SK-N-SH (cell line): ENCODE measurements around the gene LIMK2. TPM values are rescaled to one million over a fixed set of nuclear protein-coding genes. Genes with fewer than 3 reads are reported as not detected.

ENCODE experiments used
- CTCF ChIA-PET: fragments of 300-600, 350-600 bp; formaldehyde crosslinking; extraction: SDS; loops from one replicate; lab custom pipeline; 2021; lab: Yijun Ruan, JAX
- POLR2A ChIA-PET: fragments of 350-600 bp; sonication (Branson Sonifier 250); formaldehyde crosslinking; extraction: SDS; loops from one replicate; lab custom pipeline; 2020; ENCODE audit warnings: antibody characterized with exemption, inconsistent platforms; lab: Yijun Ruan, JAX
- DNase-seq: peaks from one replicate; pipeline ENCODE4 v3.0.0; 2012
- H2AFZ ChIP-seq: fragments of 200-600 bp; sonication (generic); 2 replicates; pipeline ENCODE4 v1.8.1; 2016; ENCODE audit warnings: antibody characterized with exemption, mild to moderate bottlenecking, low read depth
- H3F3A ChIP-seq: fragments of 200-600 bp; sonication (generic); replicated peaks from 2 replicates; pipeline ENCODE3; 2016; ENCODE audit warnings: antibody characterized with exemption, mild to moderate bottlenecking; ENCODE audit not compliant: insufficient read depth
- H3K27ac ChIP-seq, 2 experiments: fragments of 200-500 bp in 1 of 2; fragments of 200-600 bp in 1 of 2; sonication (Bioruptor generic) in 1 of 2; sonication (generic), shearing (Covaris generic) in 1 of 2; 2 replicates each; pipeline versions ENCODE4 v1.5.1 to v1.6.1; 2014 to 2016; ENCODE audit warnings: low read depth in 2 of 2, inconsistent platforms in 1 of 2, low read length in 1 of 2, mild to moderate bottlenecking in 1 of 2, mixed read lengths in 1 of 2
- H3K27me3 ChIP-seq: fragments of 200-600 bp; sonication (generic), shearing (Covaris generic); 2 replicates; pipeline ENCODE4 v1.6.1; 2016; ENCODE audit warnings: mixed run types; ENCODE audit not compliant: insufficient read depth
- H3K36me3 ChIP-seq, 2 experiments: fragments of 200-500 bp in 1 of 2; fragments of 200-600 bp in 1 of 2; sonication (Bioruptor generic) in 1 of 2; sonication (generic) in 1 of 2; replicated peaks in 1 of 2; 2 replicates each; pipeline versions ENCODE3 to v1.5.1; 2014 to 2016; ENCODE audit warnings: low read length in 1 of 2, mild to moderate bottlenecking in 1 of 2; ENCODE audit not compliant: insufficient read depth in 2 of 2, control insufficient read depth in 1 of 2
- H3K4me1 ChIP-seq, 2 experiments: fragments of 200-500 bp in 1 of 2; fragments of 200-600 bp in 1 of 2; sonication (Bioruptor generic) in 1 of 2; sonication (generic), shearing (Covaris generic) in 1 of 2; 2 replicates each; pipeline versions ENCODE4 v1.5.1 to v1.6.1; 2014 to 2016; ENCODE audit warnings: low read depth in 1 of 2, low read length in 1 of 2, mixed run types in 1 of 2; ENCODE audit not compliant: insufficient read depth in 2 of 2, control insufficient read depth in 1 of 2
- H3K4me2 ChIP-seq: fragments of 200-600 bp; sonication (generic), shearing (Covaris generic); 2 replicates; pipeline ENCODE4 v1.6.1; 2017; ENCODE audit warnings: mixed run types
- H3K4me3 ChIP-seq, 2 experiments: fragments of 200-500 bp in 1 of 2; fragments of 200-600 bp in 1 of 2; sonication (Bioruptor generic) in 1 of 2; sonication (generic), shearing (Covaris generic) in 1 of 2; 2 replicates each; pipeline versions ENCODE4 v1.5.1 to v1.8.1; 2014 to 2016; ENCODE audit warnings: low read depth in 2 of 2, inconsistent platforms in 1 of 2, low read length in 1 of 2, mild to moderate bottlenecking in 1 of 2, mixed read lengths in 1 of 2, moderate library complexity in 1 of 2
- H3K79me2 ChIP-seq: fragments of 200-600 bp; sonication (generic); 2 replicates; pipeline ENCODE4 v1.8.1; 2017; ENCODE audit warnings: mild to moderate bottlenecking; ENCODE audit not compliant: insufficient read depth
- H3K9ac ChIP-seq: fragments of 200-600 bp; sonication (generic); 2 replicates; pipeline ENCODE4 v1.6.1; 2017; ENCODE audit warnings: mixed run types
- H3K9me2 ChIP-seq: fragments of 200-600 bp; sonication (generic); 2 replicates; pipeline ENCODE4 v1.6.1; 2017; ENCODE audit warnings: mixed run types
- H3K9me3 ChIP-seq: fragments of 200-600 bp; sonication (generic); 2 replicates; pipeline ENCODE4 v1.6.1; 2017; ENCODE audit warnings: mixed run types, mild to moderate bottlenecking, moderate library complexity
- H4K20me1 ChIP-seq: fragments of 200-600 bp; sonication (generic); 2 replicates; pipeline ENCODE4 v1.6.1; 2017; ENCODE audit warnings: mild to moderate bottlenecking, mixed run types; ENCODE audit not compliant: insufficient read depth
- CTCF ChIP-seq: fragments of 200-600 bp; sonication (generic); IDR thresholded peaks from 2 replicates; pipeline ENCODE4 v1.6.1; 2017; ENCODE audit warnings: antibody characterized with exemption, mild to moderate bottlenecking, moderate library complexity
- ELF1 ChIP-seq: IDR thresholded peaks from 2 replicates; pipeline ENCODE4 v1.4.0; 2012
- EZH2phosphoT487 ChIP-seq: fragments of 200-600 bp; sonication (generic); IDR thresholded peaks from 2 replicates; pipeline ENCODE4 v1.6.1; 2017; ENCODE audit warnings: low read depth, mixed run types, mild to moderate bottlenecking, antibody characterized with exemption, moderate library complexity, borderline replicate concordance
- FOSL2 ChIP-seq: IDR thresholded peaks from 2 replicates; pipeline ENCODE4 v1.4.0; 2012; ENCODE audit warnings: low read depth, mild to moderate bottlenecking, moderate library complexity, borderline replicate concordance
- GABPA ChIP-seq: IDR thresholded peaks from 2 replicates; pipeline ENCODE4 v1.4.0; 2012; ENCODE audit warnings: low read depth, mild to moderate bottlenecking
- MXI1 ChIP-seq: IDR thresholded peaks from 2 replicates; pipeline ENCODE4 v1.6.1; 2012; ENCODE audit warnings: mild to moderate bottlenecking, low read depth, low read length, improper control_type of control experiment
- NFIC ChIP-seq: IDR thresholded peaks from 2 replicates; pipeline ENCODE4 v1.4.0; 2012; ENCODE audit warnings: borderline replicate concordance
- RAD21 ChIP-seq: IDR thresholded peaks from 2 replicates; pipeline ENCODE4 v1.6.1; 2012; ENCODE audit warnings: mild to moderate bottlenecking, low read length
- RCOR1 ChIP-seq: fragments of 150-350 bp; IDR thresholded peaks from 2 replicates; pipeline ENCODE4 v1.6.1; 2017; ENCODE audit warnings: antibody characterized with exemption, low read length
- RXRA ChIP-seq: IDR thresholded peaks from 2 replicates; pipeline ENCODE4 v1.4.0; 2012; ENCODE audit warnings: low read depth, mild to moderate bottlenecking, borderline replicate concordance
- SIN3A ChIP-seq: IDR thresholded peaks from 2 replicates; pipeline ENCODE4 v1.6.1; 2012; ENCODE audit warnings: low read depth, mild to moderate bottlenecking, low read length, moderate library complexity, borderline replicate concordance
- WGBS: methylation state at CpG from one replicate; pipeline ENCODE4 v1.1.6; 2017; ENCODE audit warnings: low lambda C conversion rate; 5-methylcytosine and 5-hydroxymethylcytosine counted together
- polyA plus RNA-seq, 3 experiments: library from polyadenylated mRNA; depleted of rRNA; stranded (reverse); fragments of >200 nt; gene quantifications; 2 replicates each; pipeline ENCODE4 v1.2.3, GENCODE V29; 2012

Gene LIMK2
- polyA plus RNA-seq, 1 of the 3 experiments (the other 2 are of a cell fraction): 9.8 TPM

GRCh38 chr22:31259798-31260473 lies 47.8 kb downstream of the LIMK2 start:
- 92% methylated on average over 6 of the region's 8 CpGs for WGBS
- Histone ChIP-seq H2AFZ (no peak overlapping the region), H3K4me2 (no peak overlapping the region), H3K4me1 (peaks cover 0 to 14% of the 10 kb centered on the region in 2 experiments; a peak in 1 of 4 replicates), H3K9ac (no peak overlapping the region), H3K4me3 (no peak overlapping the region), H3K79me2 (peaks cover 58% of the 10 kb centered on the region), H3K27ac (no peak overlapping the region), H4K20me1 (no peaks in the 10 kb centered on the region), H3K36me3 (peaks cover 43 to 45% of the 10 kb centered on the region in 2 experiments), H3F3A (no peaks in the 10 kb centered on the region), H3K9me2 (no peaks in the 10 kb centered on the region), H3K27me3 (no peaks in the 10 kb centered on the region), H3K9me3 (no peaks in the 10 kb centered on the region)
- TF ChIP-seq FOSL2 (no peak), EZH2phosphoT487 (no peak), RCOR1 (no peak), MXI1 (no peak), ELF1 (no peak), SIN3A (no peak)
- ChIA-PET CTCF (interaction anchor here (1.4 to 6.9 kb wide), 3 partner anchors 9 to 48 kb away, joined by 4 to 64 read pairs (median 8); partner anchors contain the start of gene LIMK2), POLR2A (no interaction called here)
- DNase-seq: no peak

- POLR2A ChIA-PET: no interaction called here
- Histone ChIP-seq H3K9me2 (no peaks in the 10 kb centered on the region), H3K4me1 (peaks cover 0 to 14% of the 10 kb centered on the region in 2 experiments; a peak in 1 of 4 replicates), H3K9me3 (no peaks in the 10 kb centered on the region), H3K27me3 (no peaks in the 10 kb centered on the region), H3K9ac (no peak overlapping the region), H3K4me3 (no peak overlapping the region), H3F3A (no peaks in the 10 kb centered on the region), H3K79me2 (peaks cover 53% of the 10 kb centered on the region), H3K4me2 (no peak overlapping the region), H3K36me3 (peaks cover 45% of the 10 kb centered on the region in 2 experiments), H4K20me1 (no peaks in the 10 kb centered on the region), H2AFZ (no peak overlapping the region), H3K27ac (no peak overlapping the region)
- CTCF ChIA-PET: interaction anchor here (1.4 kb wide), 1 partner anchor 9 kb away, joined by 4 read pairs; no protein-coding TSS in a partner anchor
- no peak for DNase-seq
- 97% methylated on average over 3 of the region's 3 CpGs for WGBS
- no peak for TF ChIP-seq SIN3A
- no peak for TF ChIP-seq GABPA
- no peak for TF ChIP-seq RAD21
- TF ChIP-seq CTCF: no peak
- no peak for TF ChIP-seq NFIC
- no peak for TF ChIP-seq RXRA
Observed at GRCh38 chr22:31260474-31260856, 48.4 kb downstream of the LIMK2 start.
